ENCODE data around the gene RNU6-9. TPM values are rescaled to one million over a fixed set of nuclear protein-coding genes. Genes with fewer than 3 reads are reported as not detected.

The RNU6-9 gene
- total and polyA plus RNA-seq, 2 donors (not counting 1 experiment from before 2014, with no cell fraction given) = not detected

DNA sequence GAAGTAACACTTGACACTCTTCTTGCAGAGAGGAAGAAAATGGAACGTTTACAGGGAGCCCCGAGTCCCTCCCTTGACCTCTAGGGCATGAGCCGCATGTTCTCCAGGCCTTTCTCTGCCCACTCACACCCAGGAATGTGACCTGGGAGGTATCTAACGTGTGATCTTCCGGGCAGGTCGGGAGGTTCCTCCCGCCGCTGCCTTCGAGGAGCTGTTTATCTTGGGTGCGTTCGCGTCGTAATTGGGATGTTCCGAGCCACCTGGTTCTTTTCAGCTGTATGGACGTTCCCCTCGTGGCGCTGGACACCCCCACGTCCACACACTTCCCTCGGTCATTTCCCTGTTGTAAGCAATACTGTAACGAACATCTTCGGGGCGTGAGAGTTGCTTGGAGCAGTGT lies 46.2 kb downstream of the RNU6-9 start:
- peaks cover 46% of the 10 kb centered on the region for H3K79me2 ChIP-seq (ENCODE audit: control insufficient read depth, insufficient read depth, low read length)
- peaks cover 2 to 3% of the 10 kb centered on the region in 2 experiments for H3K36me3 ChIP-seq (replicated peaks in 1 of 2; ENCODE audit: control extremely low read depth in 1 of 2, control insufficient read depth in 1 of 2, extremely low read depth in 1 of 2, insufficient read depth in 2 of 2, low read length in 1 of 2)
- H3K4me2 ChIP-seq (replicated peaks; ENCODE audit: low read depth, low read length, poor library complexity, severe bottlenecking) = no peak overlapping the region
- H3K4me1 ChIP-seq (ENCODE audit: control insufficient read depth in 2 of 2, insufficient read depth in 2 of 2, low read length in 2 of 2) = peaks cover 25 to 46% of the 10 kb centered on the region in 2 donors
- ChIA-PET POLR2A (interaction anchor here (0.7 kb wide), 1 partner anchor 8 kb away, joined by 5 read pairs; no protein-coding TSS in a partner anchor), CTCF (interaction anchor here (1.1 to 3.1 kb wide), 2 partner anchors 16 to 304 kb away, joined by 3 to 16 read pairs; no protein-coding TSS in a partner anchor)
- TF ChIP-seq EZH2 (IDR thresholded peaks at IDR 0.05; ENCODE audit: borderline replicate concordance, insufficient read depth, low read depth, low read length, poor library complexity, severe bottlenecking) = no peak
- TF ChIP-seq, protein P1, sequence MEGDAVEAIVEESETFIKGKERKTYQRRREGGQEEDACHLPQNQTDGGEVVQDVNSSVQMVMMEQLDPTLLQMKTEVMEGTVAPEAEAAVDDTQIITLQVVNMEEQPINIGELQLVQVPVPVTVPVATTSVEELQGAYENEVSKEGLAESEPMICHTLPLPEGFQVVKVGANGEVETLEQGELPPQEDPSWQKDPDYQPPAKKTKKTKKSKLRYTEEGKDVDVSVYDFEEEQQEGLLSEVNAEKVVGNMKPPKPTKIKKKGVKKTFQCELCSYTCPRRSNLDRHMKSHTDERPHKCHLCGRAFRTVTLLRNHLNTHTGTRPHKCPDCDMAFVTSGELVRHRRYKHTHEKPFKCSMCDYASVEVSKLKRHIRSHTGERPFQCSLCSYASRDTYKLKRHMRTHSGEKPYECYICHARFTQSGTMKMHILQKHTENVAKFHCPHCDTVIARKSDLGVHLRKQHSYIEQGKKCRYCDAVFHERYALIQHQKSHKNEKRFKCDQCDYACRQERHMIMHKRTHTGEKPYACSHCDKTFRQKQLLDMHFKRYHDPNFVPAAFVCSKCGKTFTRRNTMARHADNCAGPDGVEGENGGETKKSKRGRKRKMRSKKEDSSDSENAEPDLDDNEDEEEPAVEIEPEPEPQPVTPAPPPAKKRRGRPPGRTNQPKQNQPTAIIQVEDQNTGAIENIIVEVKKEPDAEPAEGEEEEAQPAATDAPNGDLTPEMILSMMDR (IDR thresholded peaks at IDR 0.05) = no peak
- no peaks in the 10 kb centered on the region for H3K27me3 ChIP-seq (replicated peaks in 1 of 4; ENCODE audit: control extremely low read depth in 1 of 4, control insufficient read depth in 3 of 4, insufficient read depth in 4 of 4, low read length in 3 of 4)
- no peak overlapping the region for H3K9ac ChIP-seq (ENCODE audit: low read length)
- no peak overlapping the region for H3K4me3 ChIP-seq (ENCODE audit: control extremely low read depth in 1 of 5, extremely low read depth in 1 of 5, insufficient read depth in 1 of 5, low read depth in 2 of 5, low read length in 4 of 5)
- peaks cover 2% of the 10 kb centered on the region for H3K9me3 Mint-ChIP-seq (ENCODE audit: insufficient read depth)
- H3K9me3 ChIP-seq (ENCODE audit: control extremely low read depth in 1 of 3, control insufficient read depth in 2 of 3, insufficient read depth in 1 of 3, low read length in 2 of 3) = peaks cover 0 to 22% (median 3%) of the 10 kb centered on the region in 3 donors
- intact Hi-C loops (cut with micrococcal nuclease) = no loop called here
- no peaks in the 10 kb centered on the region for H3K27me3 Mint-ChIP-seq
- no peak overlapping the region for H2AFZ ChIP-seq (ENCODE audit: insufficient read depth, low read depth, low read length, poor library complexity, severe bottlenecking)
- no peak for ATAC-seq (ENCODE audit: low read depth)
- H3K27ac Mint-ChIP-seq = no peak overlapping the region
- 98% methylated on average over 17 of the region's 22 CpGs for WGBS (ENCODE audit: insufficient coverage)
- H3K4me1 Mint-ChIP-seq = peaks cover 40% of the 10 kb centered on the region
- H3K4me3 Mint-ChIP-seq = peak overlapping the region; percentile 79
- H4K20me1 ChIP-seq (ENCODE audit: control insufficient read depth, insufficient read depth, low read length, poor library complexity, severe bottlenecking) = peaks cover 26% of the 10 kb centered on the region
- no peak for DNase-seq
- no peak overlapping the region for H3K27ac ChIP-seq (ENCODE audit: low read length in 2 of 2)

DNA sequence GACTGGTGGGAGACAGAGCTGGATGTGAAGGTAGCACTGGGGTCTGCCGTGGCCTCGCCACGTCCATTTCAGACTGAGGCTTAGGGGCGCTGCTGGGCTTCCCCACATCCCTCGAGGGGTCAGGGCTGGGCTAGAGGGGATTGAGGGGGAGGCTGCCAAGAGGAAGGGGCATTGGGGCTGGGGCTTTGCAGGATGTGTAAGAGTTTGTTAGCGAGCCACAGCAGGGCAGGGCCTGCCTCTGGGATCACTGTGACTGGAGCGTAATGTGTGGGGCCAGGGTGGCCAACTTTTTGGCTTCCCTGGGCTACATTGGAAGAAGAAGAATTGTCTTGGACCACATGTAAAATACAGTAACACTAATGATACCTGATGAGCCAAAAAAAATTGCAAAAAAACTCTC lies 46.6 kb downstream of the RNU6-9 start:
- Histone ChIP-seq H3K4me2 (replicated peaks; ENCODE audit: low read depth, low read length, poor library complexity, severe bottlenecking) (peak overlapping the region; percentile 96), H3K79me2 (ENCODE audit: control insufficient read depth, insufficient read depth, low read length) (peaks cover 44% of the 10 kb centered on the region), H3K27me3 (replicated peaks in 1 of 4; ENCODE audit: control extremely low read depth in 1 of 4, control insufficient read depth in 3 of 4, insufficient read depth in 4 of 4, low read length in 3 of 4) (no peaks in the 10 kb centered on the region), H3K4me3 (ENCODE audit: control extremely low read depth in 1 of 5, extremely low read depth in 1 of 5, insufficient read depth in 1 of 5, low read depth in 2 of 5, low read length in 4 of 5) (no peak overlapping the region), H3K9ac (ENCODE audit: low read length) (no peak overlapping the region), H3K36me3 (replicated peaks in 1 of 2; ENCODE audit: control extremely low read depth in 1 of 2, control insufficient read depth in 1 of 2, extremely low read depth in 1 of 2, insufficient read depth in 2 of 2, low read length in 1 of 2) (peaks cover 2 to 3% of the 10 kb centered on the region in 2 experiments), H2AFZ (ENCODE audit: insufficient read depth, low read depth, low read length, poor library complexity, severe bottlenecking) (no peak overlapping the region), H3K27ac (ENCODE audit: low read length in 2 of 2) (peak overlapping the region in 1 of 2 donors; percentile 77), H3K4me1 (ENCODE audit: control insufficient read depth in 2 of 2, insufficient read depth in 2 of 2, low read length in 2 of 2) (peaks cover 21 to 41% of the 10 kb centered on the region in 2 donors), H4K20me1 (ENCODE audit: control insufficient read depth, insufficient read depth, low read length, poor library complexity, severe bottlenecking) (peaks cover 25% of the 10 kb centered on the region), H3K9me3 (ENCODE audit: control extremely low read depth in 1 of 3, control insufficient read depth in 2 of 3, insufficient read depth in 1 of 3, low read length in 2 of 3) (peaks cover 0 to 22% (median 3%) of the 10 kb centered on the region in 3 donors)
- H3K27me3 Mint-ChIP-seq = no peaks in the 10 kb centered on the region
- peak overlapping the region; percentile 79 for H3K4me3 Mint-ChIP-seq
- no peak for DNase-seq
- ChIA-PET POLR2A (interaction anchor here (0.9 to 1.0 kb wide), 2 partner anchors 9 to 16 kb away, joined by 3 read pairs; no protein-coding TSS in a partner anchor), CTCF (interaction anchor here (1.1 to 3.1 kb wide), 2 partner anchors 16 to 304 kb away, joined by 3 to 16 read pairs; no protein-coding TSS in a partner anchor)
- H3K4me1 Mint-ChIP-seq = peaks cover 42% of the 10 kb centered on the region
- intact Hi-C loops (cut with micrococcal nuclease) = no loop called here
- H3K9me3 Mint-ChIP-seq (ENCODE audit: insufficient read depth) = peaks cover 2% of the 10 kb centered on the region
- TF ChIP-seq, protein P1 (IDR thresholded peaks at IDR 0.05) = no peak
- TF ChIP-seq EZH2 (IDR thresholded peaks at IDR 0.05; ENCODE audit: borderline replicate concordance, insufficient read depth, low read depth, low read length, poor library complexity, severe bottlenecking) = no peak
- ATAC-seq (ENCODE audit: low read depth) = no peak
- peak overlapping the region; percentile 76 for H3K27ac Mint-ChIP-seq
- 100% methylated on average over 5 of the region's 7 CpGs for WGBS (ENCODE audit: insufficient coverage)

Measured in B cell (primary cell).